MCF 10A (cell line): Measurements from ENCODE around the gene ILF2. TPM values are rescaled to one million over a fixed set of nuclear protein-coding genes. Genes with fewer than 3 reads are reported as not detected.

ENCODE experiments used
- BruUV-seq: library from RNA; stranded (reverse); fragments of 400-500 nt; replicated peaks from 2 replicates; lab custom pipeline; 2021; lab: Mats Ljungman, UMichigan
- CTCF ChIA-PET: fragments of 300-600 bp; sonication (Branson Sonifier 250); formaldehyde crosslinking; extraction: SDS; loops from one replicate; lab custom pipeline; 2021; ENCODE audit warnings: antibody characterized with exemption, inconsistent platforms; lab: Yijun Ruan, JAX
- POLR2A ChIA-PET: fragments of 300-600, 350-650 bp; sonication (Branson Sonifier 250); formaldehyde crosslinking; extraction: SDS; loops from one replicate; lab custom pipeline; 2020; ENCODE audit warnings: antibody characterized with exemption, inconsistent platforms; lab: Yijun Ruan, JAX
- DNase-seq: peaks from one replicate; pipeline ENCODE4 v3.0.0-alpha.2; 2018; ENCODE audit not compliant: unreplicated experiment
- H3K27ac Mint-ChIP-seq: one replicate; pipeline ENCODE4 v1.8.0; 2022; ENCODE audit warnings: mild to moderate bottlenecking, low read depth, mixed read lengths; ENCODE audit not compliant: unreplicated experiment
- H3K27me3 Mint-ChIP-seq: one replicate; pipeline ENCODE4 v1.8.0; 2022; ENCODE audit warnings: mixed read lengths; ENCODE audit not compliant: insufficient read depth, unreplicated experiment
- H3K36me3 Mint-ChIP-seq: one replicate; pipeline ENCODE4 v1.8.0; 2022; ENCODE audit warnings: mild to moderate bottlenecking, moderate library complexity, mixed read lengths; ENCODE audit not compliant: insufficient read depth, unreplicated experiment
- H3K4me1 Mint-ChIP-seq: one replicate; pipeline ENCODE4 v1.8.0; 2022; ENCODE audit warnings: mixed read lengths; ENCODE audit not compliant: insufficient read depth, unreplicated experiment
- H3K4me3 Mint-ChIP-seq: one replicate; pipeline ENCODE4 v1.8.0; 2022; ENCODE audit warnings: mild to moderate bottlenecking, moderate library complexity, mixed read lengths; ENCODE audit not compliant: unreplicated experiment
- H3K9me3 Mint-ChIP-seq: one replicate; pipeline ENCODE4 v1.8.0; 2022; ENCODE audit warnings: mixed read lengths; ENCODE audit not compliant: unreplicated experiment
- CTCF ChIP-seq: fragments of 200-600 bp; IDR thresholded peaks from one replicate; pipeline ENCODE4 v1.8.0; 2022; ENCODE audit warnings: antibody characterized with exemption, mild to moderate bottlenecking; ENCODE audit not compliant: unreplicated experiment
- intact Hi-C: fragments of 100-400 bp; cut with micrococcal nuclease; formaldehyde crosslinking; loops from 2 replicates; pipeline ENCODE4 v1.14.1; 2022
- total RNA-seq: library from RNA; stranded (reverse); gene quantifications from 2 replicates; pipeline ENCODE4 v1.2.3, GENCODE V29; 2022

ILF2 gene
- total RNA-seq, 1 experiment from 2014 or later = 348 TPM

GRCh38 chr1:153705484-153705883 lies 34.7 kb upstream of the ILF2 start:
- H3K27ac Mint-ChIP-seq = no peak overlapping the region
- peak; percentile 27 for DNase-seq
- H3K27me3 Mint-ChIP-seq = no peaks in the 10 kb centered on the region
- no peak overlapping the region for H3K4me3 Mint-ChIP-seq
- TF ChIP-seq CTCF = no peak
- H3K36me3 Mint-ChIP-seq = peaks cover 5% of the 10 kb centered on the region
- CTCF ChIA-PET = interaction anchor here (0.6 kb wide), 1 partner anchor 16 kb away, joined by 3 read pairs; no protein-coding TSS in a partner anchor
- H3K9me3 Mint-ChIP-seq = no peaks in the 10 kb centered on the region
- BruUV-seq = no TSS peak
- POLR2A ChIA-PET = interaction anchor here (2.4 kb wide), 1 partner anchor 70 kb away, joined by 6 read pairs; the partner anchor contains the start of gene SLC27A3
- intact Hi-C loops = no loop called here
- H3K4me1 Mint-ChIP-seq = peaks cover 8% of the 10 kb centered on the region

GRCh38 chr1:153699768-153700167 lies 29.0 kb upstream of the ILF2 start:
- no peak for DNase-seq
- intact Hi-C loops = loop anchor here (1.0 kb wide), 1 partner anchor 22 kb away; no protein-coding TSS in a partner anchor
- peaks cover 17% of the 10 kb centered on the region for H3K4me1 Mint-ChIP-seq
- no peaks in the 10 kb centered on the region for H3K9me3 Mint-ChIP-seq
- no peak overlapping the region for H3K4me3 Mint-ChIP-seq
- no peaks in the 10 kb centered on the region for H3K36me3 Mint-ChIP-seq
- H3K27ac Mint-ChIP-seq = no peak overlapping the region
- ChIA-PET CTCF (interaction anchor here (1.3 kb wide), 1 partner anchor 22 kb away, joined by 8 read pairs; no protein-coding TSS in a partner anchor), POLR2A (interaction anchor here (1.5 kb wide), 1 partner anchor 11 kb away, joined by 4 read pairs; no protein-coding TSS in a partner anchor)
- BruUV-seq = no TSS peak
- no peak for TF ChIP-seq CTCF
- no peaks in the 10 kb centered on the region for H3K27me3 Mint-ChIP-seq

- POLR2A ChIA-PET = interaction anchor here (0.5 to 2.8 kb wide), 4 partner anchors 10 to 29 kb away, joined by 4 to 11 read pairs (median 6); partner anchors contain the start of gene INTS3
- H3K27me3 Mint-ChIP-seq = no peaks in the 10 kb centered on the region
- CTCF ChIA-PET = interaction anchor here (0.6 to 1.5 kb wide), 5 partner anchors 10 to 42 kb away, joined by 3 to 8 read pairs (median 3); no protein-coding TSS in a partner anchor
- TF ChIP-seq CTCF = no peak
- peaks cover 17% of the 10 kb centered on the region for H3K4me1 Mint-ChIP-seq
- no peak overlapping the region for H3K27ac Mint-ChIP-seq
- no peak overlapping the region for H3K4me3 Mint-ChIP-seq
- H3K9me3 Mint-ChIP-seq = no peaks in the 10 kb centered on the region
- H3K36me3 Mint-ChIP-seq = no peaks in the 10 kb centered on the region
- no TSS peak for BruUV-seq
- intact Hi-C loops = no loop called here
- peak; percentile 54 for DNase-seq
Measured at GRCh38 chr1:153698923-153699714, 28.3 kb upstream of the ILF2 start.
